ENCODE data around the gene ITSN1.

DNA sequence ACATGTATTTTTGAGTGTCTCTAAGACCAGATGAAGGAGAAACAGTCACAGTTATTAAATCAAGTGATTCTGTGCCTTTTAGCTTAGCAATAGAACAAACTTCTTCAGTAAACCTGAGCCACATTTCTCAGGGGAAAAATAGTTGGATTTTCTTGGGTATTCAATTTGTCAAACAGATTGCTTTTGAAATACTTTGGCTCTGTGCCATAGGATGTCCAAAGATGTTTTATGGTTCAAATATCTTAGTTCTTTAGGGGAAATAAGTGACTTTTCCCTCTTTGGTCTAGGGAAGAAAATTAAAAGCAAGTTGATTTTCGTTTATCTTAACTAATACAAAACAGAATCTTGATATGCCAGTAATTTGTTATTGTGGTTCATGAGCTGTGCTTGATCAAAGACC lies 147.4 kb downstream of the ITSN1 start:
- TF ChIP-seq, protein P1, sequence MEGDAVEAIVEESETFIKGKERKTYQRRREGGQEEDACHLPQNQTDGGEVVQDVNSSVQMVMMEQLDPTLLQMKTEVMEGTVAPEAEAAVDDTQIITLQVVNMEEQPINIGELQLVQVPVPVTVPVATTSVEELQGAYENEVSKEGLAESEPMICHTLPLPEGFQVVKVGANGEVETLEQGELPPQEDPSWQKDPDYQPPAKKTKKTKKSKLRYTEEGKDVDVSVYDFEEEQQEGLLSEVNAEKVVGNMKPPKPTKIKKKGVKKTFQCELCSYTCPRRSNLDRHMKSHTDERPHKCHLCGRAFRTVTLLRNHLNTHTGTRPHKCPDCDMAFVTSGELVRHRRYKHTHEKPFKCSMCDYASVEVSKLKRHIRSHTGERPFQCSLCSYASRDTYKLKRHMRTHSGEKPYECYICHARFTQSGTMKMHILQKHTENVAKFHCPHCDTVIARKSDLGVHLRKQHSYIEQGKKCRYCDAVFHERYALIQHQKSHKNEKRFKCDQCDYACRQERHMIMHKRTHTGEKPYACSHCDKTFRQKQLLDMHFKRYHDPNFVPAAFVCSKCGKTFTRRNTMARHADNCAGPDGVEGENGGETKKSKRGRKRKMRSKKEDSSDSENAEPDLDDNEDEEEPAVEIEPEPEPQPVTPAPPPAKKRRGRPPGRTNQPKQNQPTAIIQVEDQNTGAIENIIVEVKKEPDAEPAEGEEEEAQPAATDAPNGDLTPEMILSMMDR (IDR thresholded peaks at IDR 0.05) = no peak
- TF ChIP-seq POLR2A (IDR thresholded peaks at IDR 0.05; ENCODE audit: low read depth) = no peak

All from esophagus muscularis mucosa (tissue), 3 donors.